H1 (cell line): ENCODE measurements around the gene CTIF. TPM values are rescaled to one million over a fixed set of nuclear protein-coding genes. Genes with fewer than 3 reads are reported as not detected.

Experiments
- POLR2AphosphoS5 ChIP-seq: IDR thresholded peaks from 2 replicates; pipeline ENCODE4 v1.6.1; 2011; ENCODE audit warnings: low read depth, low read length
- polyA plus RNA-seq, 7 experiments: library from polyadenylated mRNA; depleted of rRNA in 3 of 7; stranded (reverse) in 5 of 7; unstranded in 2 of 7; fragments of >200 nt in 5 of 7; fragments of 200-250 nt in 2 of 7; gene quantifications; 1 replicate in 5 of 7; 2 replicates in 1 of 7; 4 replicates in 1 of 7; pipeline versions ENCODE4 v1.2.1 to v1.2.3, GENCODE V29; 2011 to 2013; ENCODE audit warnings: missing spikeins in 2 of 7, mixed read lengths in 2 of 7
- total RNA-seq: library from RNA; stranded (reverse); fragmentation: NEBNext Ultra II Directional; extraction: Animal tissue kit (Norgen Biotek cat#: 25700); gene quantifications from 2 replicates; pipeline ENCODE4 v1.2.1, GENCODE V29; 2021

Gene CTIF
- total and polyA plus RNA-seq, 2 of the 8 experiments (the other 6 are each of a cell fraction or from before 2014, with no cell fraction given), result 9.0 to 17.8 TPM

- no peak for TF ChIP-seq POLR2AphosphoS5
Measured at GRCh38 chr18:48875942-48876511, 337.2 kb downstream of the CTIF start (continued).
